SK-N-SH (cell line): ENCODE results near the gene POU6F2. TPM values are rescaled to one million over a fixed set of nuclear protein-coding genes. Genes with fewer than 3 reads are reported as not detected.
A peak's percentile ranks its signal among the peaks of the same experiment; 100 is the strongest.

Experiments
- CTCF ChIA-PET: fragments of 300-600, 350-600 bp; formaldehyde crosslinking; extraction: SDS; loops from one replicate; lab custom pipeline; 2021; lab: Yijun Ruan, JAX
- POLR2A ChIA-PET: fragments of 350-600 bp; sonication (Branson Sonifier 250); formaldehyde crosslinking; extraction: SDS; loops from one replicate; lab custom pipeline; 2020; ENCODE audit warnings: antibody characterized with exemption, inconsistent platforms; lab: Yijun Ruan, JAX
- DNase-seq: peaks from one replicate; pipeline ENCODE4 v3.0.0; 2012
- H2AFZ ChIP-seq: fragments of 200-600 bp; sonication (generic); 2 replicates; pipeline ENCODE4 v1.8.1; 2016; ENCODE audit warnings: antibody characterized with exemption, mild to moderate bottlenecking, low read depth
- H3F3A ChIP-seq: fragments of 200-600 bp; sonication (generic); replicated peaks from 2 replicates; pipeline ENCODE3; 2016; ENCODE audit warnings: antibody characterized with exemption, mild to moderate bottlenecking; ENCODE audit not compliant: insufficient read depth
- H3K27ac ChIP-seq, 2 experiments: fragments of 200-500 bp in 1 of 2; fragments of 200-600 bp in 1 of 2; sonication (Bioruptor generic) in 1 of 2; sonication (generic), shearing (Covaris generic) in 1 of 2; 2 replicates each; pipeline versions ENCODE4 v1.5.1 to v1.6.1; 2014 to 2016; ENCODE audit warnings: low read depth in 2 of 2, inconsistent platforms in 1 of 2, low read length in 1 of 2, mild to moderate bottlenecking in 1 of 2, mixed read lengths in 1 of 2
- H3K27me3 ChIP-seq: fragments of 200-600 bp; sonication (generic), shearing (Covaris generic); 2 replicates; pipeline ENCODE4 v1.6.1; 2016; ENCODE audit warnings: mixed run types; ENCODE audit not compliant: insufficient read depth
- H3K36me3 ChIP-seq, 2 experiments: fragments of 200-500 bp in 1 of 2; fragments of 200-600 bp in 1 of 2; sonication (Bioruptor generic) in 1 of 2; sonication (generic) in 1 of 2; replicated peaks in 1 of 2; 2 replicates each; pipeline versions ENCODE3 to v1.5.1; 2014 to 2016; ENCODE audit warnings: low read length in 1 of 2, mild to moderate bottlenecking in 1 of 2; ENCODE audit not compliant: insufficient read depth in 2 of 2, control insufficient read depth in 1 of 2
- H3K4me1 ChIP-seq, 2 experiments: fragments of 200-500 bp in 1 of 2; fragments of 200-600 bp in 1 of 2; sonication (Bioruptor generic) in 1 of 2; sonication (generic), shearing (Covaris generic) in 1 of 2; 2 replicates each; pipeline versions ENCODE4 v1.5.1 to v1.6.1; 2014 to 2016; ENCODE audit warnings: low read depth in 1 of 2, low read length in 1 of 2, mixed run types in 1 of 2; ENCODE audit not compliant: insufficient read depth in 2 of 2, control insufficient read depth in 1 of 2
- H3K4me2 ChIP-seq: fragments of 200-600 bp; sonication (generic), shearing (Covaris generic); 2 replicates; pipeline ENCODE4 v1.6.1; 2017; ENCODE audit warnings: mixed run types
- H3K4me3 ChIP-seq, 2 experiments: fragments of 200-500 bp in 1 of 2; fragments of 200-600 bp in 1 of 2; sonication (Bioruptor generic) in 1 of 2; sonication (generic), shearing (Covaris generic) in 1 of 2; 2 replicates each; pipeline versions ENCODE4 v1.5.1 to v1.8.1; 2014 to 2016; ENCODE audit warnings: low read depth in 2 of 2, inconsistent platforms in 1 of 2, low read length in 1 of 2, mild to moderate bottlenecking in 1 of 2, mixed read lengths in 1 of 2, moderate library complexity in 1 of 2
- H3K79me2 ChIP-seq: fragments of 200-600 bp; sonication (generic); 2 replicates; pipeline ENCODE4 v1.8.1; 2017; ENCODE audit warnings: mild to moderate bottlenecking; ENCODE audit not compliant: insufficient read depth
- H3K9ac ChIP-seq: fragments of 200-600 bp; sonication (generic); 2 replicates; pipeline ENCODE4 v1.6.1; 2017; ENCODE audit warnings: mixed run types
- H3K9me2 ChIP-seq: fragments of 200-600 bp; sonication (generic); 2 replicates; pipeline ENCODE4 v1.6.1; 2017; ENCODE audit warnings: mixed run types
- H3K9me3 ChIP-seq: fragments of 200-600 bp; sonication (generic); 2 replicates; pipeline ENCODE4 v1.6.1; 2017; ENCODE audit warnings: mixed run types, mild to moderate bottlenecking, moderate library complexity
- H4K20me1 ChIP-seq: fragments of 200-600 bp; sonication (generic); 2 replicates; pipeline ENCODE4 v1.6.1; 2017; ENCODE audit warnings: mild to moderate bottlenecking, mixed run types; ENCODE audit not compliant: insufficient read depth
- CTCF ChIP-seq: fragments of 200-600 bp; sonication (generic); IDR thresholded peaks from 2 replicates; pipeline ENCODE4 v1.6.1; 2017; ENCODE audit warnings: antibody characterized with exemption, mild to moderate bottlenecking, moderate library complexity
- EP300 ChIP-seq, 2 experiments: IDR thresholded peaks; 2 replicates each; pipeline versions ENCODE4 v1.4.0 to v1.6.1; 2012; ENCODE audit warnings: borderline replicate concordance in 1 of 2, low read depth in 1 of 2, low read length in 1 of 2
- GATA2 ChIP-seq: sonication (generic); formaldehyde crosslinking; IDR thresholded peaks from 2 replicates; pipeline ENCODE4 v1.5.0; 2020; ENCODE audit warnings: mild to moderate bottlenecking, missing genetic modification reagents
- JUND ChIP-seq: IDR thresholded peaks from 2 replicates; pipeline ENCODE4 v1.4.0; 2012
- POLR2AphosphoS5 ChIP-seq: IDR thresholded peaks from 2 replicates; pipeline ENCODE4 v1.6.1; 2012; ENCODE audit warnings: low read depth, low read length
- RFX5 ChIP-seq: IDR thresholded peaks from 2 replicates; pipeline ENCODE4 v1.6.1; 2012; ENCODE audit warnings: mild to moderate bottlenecking, improper control_type of control experiment, low read length
- TAF1 ChIP-seq: IDR thresholded peaks from 2 replicates; pipeline ENCODE4 v1.6.1; 2012; ENCODE audit warnings: low read depth, mild to moderate bottlenecking, low read length, moderate library complexity, borderline replicate concordance
- TCF12 ChIP-seq: IDR thresholded peaks from 2 replicates; pipeline ENCODE4 v1.4.0; 2012
- USF2 ChIP-seq: fragments of 150-350 bp; IDR thresholded peaks from 2 replicates; pipeline ENCODE4 v1.6.1; 2017; ENCODE audit warnings: antibody characterized with exemption, low read length, low read depth, borderline replicate concordance
- WGBS: methylation state at CpG from one replicate; pipeline ENCODE4 v1.1.6; 2017; ENCODE audit warnings: low lambda C conversion rate; 5-methylcytosine and 5-hydroxymethylcytosine counted together
- polyA plus RNA-seq, 3 experiments: library from polyadenylated mRNA; depleted of rRNA; stranded (reverse); fragments of >200 nt; gene quantifications; 2 replicates each; pipeline ENCODE4 v1.2.3, GENCODE V29; 2012

The POU6F2 gene
- polyA plus RNA-seq, 1 of the 3 experiments (the other 2 are of a cell fraction) = under 0.01 TPM

GRCh38 chr7:39490296-39490695 lies 512.6 kb downstream of the POU6F2 start:
- no peak overlapping the region for H3K9ac ChIP-seq
- POLR2A ChIA-PET = no interaction called here
- no peaks in the 10 kb centered on the region for H4K20me1 ChIP-seq
- H3K9me3 ChIP-seq = no peaks in the 10 kb centered on the region
- TF ChIP-seq TAF1 = no peak
- no peak for TF ChIP-seq EP300 (IDR thresholded peaks at IDR 0.05; ENCODE audit: borderline replicate concordance in 1 of 2, low read depth in 1 of 2, low read length in 1 of 2)
- TF ChIP-seq TCF12 = no peak
- TF ChIP-seq CTCF = no peak
- TF ChIP-seq, all 33 proteins: peak for 0
- Histone ChIP-seq H3F3A (no peaks in the 10 kb centered on the region), H3K27ac (no peak overlapping the region), H3K79me2 (no peaks in the 10 kb centered on the region), H3K4me3 (no peak overlapping the region), H3K36me3 (no peaks in the 10 kb centered on the region), H2AFZ (no peak overlapping the region), H3K9me2 (peaks cover 1% of the 10 kb centered on the region; the same call in 1 of the 2 replicates), H3K4me1 (peaks cover 0 to 5% of the 10 kb centered on the region in 2 experiments; a peak in 1 of 4 replicates), H3K27me3 (peaks cover 21% of the 10 kb centered on the region; the same call in 1 of the 2 replicates), H3K4me2 (no peak overlapping the region)
- WGBS = 80% methylated on average over 2 of the region's 2 CpGs
- CTCF ChIA-PET = interaction anchor here (2.0 kb wide), 1 partner anchor 30 kb away, joined by 4 read pairs; no protein-coding TSS in a partner anchor
- DNase-seq = no peak

GRCh38 chr7:39493934-39494333 lies 516.2 kb downstream of the POU6F2 start:
- TF ChIP-seq EP300 (IDR thresholded peaks at IDR 0.05; ENCODE audit: borderline replicate concordance in 1 of 2, low read depth in 1 of 2, low read length in 1 of 2) (0 out of 4 replicates have a peak, but pooled peaks of 1 of the 2 experiments have one; percentile 25), POLR2AphosphoS5 (0 out of 2 replicates have a peak, but pooled peaks have one; percentile 16), GATA2 (no peak), TCF12 (peak; percentile 82), USF2 (no peak), JUND (peak; percentile 14; the same call in 1 of the 2 replicates), RFX5 (no peak)
- Histone ChIP-seq H3K4me1 (peaks cover 0 to 5% of the 10 kb centered on the region in 2 experiments; a peak in 1 of 4 replicates), H3K9me3 (no peaks in the 10 kb centered on the region), H2AFZ (0 out of 2 replicates have a peak overlapping the region, but pooled peaks have one; percentile 10), H4K20me1 (no peaks in the 10 kb centered on the region), H3K27me3 (peaks cover 10% of the 10 kb centered on the region; the same call in 1 of the 2 replicates), H3K36me3 (no peaks in the 10 kb centered on the region), H3K79me2 (no peaks in the 10 kb centered on the region), H3K27ac (peak overlapping the region in 1 of 2 experiments; percentile 62; a peak in 1 of 4 replicates), H3F3A (no peaks in the 10 kb centered on the region), H3K9ac (no peak overlapping the region), H3K4me3 (no peak overlapping the region), H3K9me2 (peaks cover 4% of the 10 kb centered on the region; the same call in 1 of the 2 replicates), H3K4me2 (no peak overlapping the region)
- DNase-seq = no peak
- WGBS = 52% methylated on average over 1 of the region's 1 CpG
- ChIA-PET POLR2A (no interaction called here), CTCF (interaction anchor here (1.7 kb wide), 1 partner anchor 26 kb away, joined by 5 read pairs; no protein-coding TSS in a partner anchor)
